ENCODE measurements around the gene CELF6.
"Not testable (repeated sequence)": the region's sequence is repeated elsewhere in the genome, so short reads cannot be mapped to it uniquely, and the experiment has no call there.

Gene CELF6

GRCh38 chr15:72276326-72276700 is 43.6 kb downstream of the CELF6 start:
- H2AK5ac ChIP-seq (ENCODE audit: low read length) = no peak overlapping the region
- H2BK120ac ChIP-seq (ENCODE audit: low read depth, low read length) = no peak overlapping the region
- no peak overlapping the region for H4K8ac ChIP-seq (ENCODE audit: low read depth, low read length)
- no peak overlapping the region for H3K18ac ChIP-seq (ENCODE audit: low read length)
- H3K79me1 ChIP-seq (ENCODE audit: low read length) = peaks cover 1% of the 10 kb centered on the region
- H3K9ac ChIP-seq (ENCODE audit: low read length) = no peak overlapping the region
- peaks cover 1% of the 10 kb centered on the region for H3K79me2 ChIP-seq (ENCODE audit: control insufficient read depth, insufficient read depth, low read length)
- H3K56ac ChIP-seq (ENCODE audit: low read length) = no peak overlapping the region
- H3K4ac ChIP-seq (ENCODE audit: low read depth, low read length) = no peak overlapping the region
- H4K5ac ChIP-seq (ENCODE audit: low read length) = no peak overlapping the region
- no peaks in the 10 kb centered on the region for H3K36me3 ChIP-seq (ENCODE audit: control insufficient read depth, insufficient read depth, low read length)
- no peak for DNase-seq
- no peak overlapping the region for H2BK15ac ChIP-seq (replicated peaks; ENCODE audit: low read depth)
- H3K4me2 ChIP-seq (ENCODE audit: low read length) = no peak overlapping the region
- H3K23ac ChIP-seq (ENCODE audit: low read length) = no peak overlapping the region
- H3K27ac ChIP-seq (ENCODE audit: low read depth, low read length) = no peak overlapping the region
- no peaks in the 10 kb centered on the region for H3K27me3 ChIP-seq (ENCODE audit: insufficient read depth, low read length, poor library complexity)
- peaks cover 5% of the 10 kb centered on the region for H3K4me1 ChIP-seq (ENCODE audit: control insufficient read depth, low read depth, low read length)
- H3K4me3 ChIP-seq (ENCODE audit: low read length) = no peak overlapping the region
- no peak overlapping the region for H2BK5ac ChIP-seq (ENCODE audit: low read length)

GRCh38 chr15:72275635-72276325 is 44.2 kb downstream of the CELF6 start:
- not testable (repeated sequence) for H2BK120ac ChIP-seq (ENCODE audit: low read depth, low read length); H3K23ac ChIP-seq (ENCODE audit: low read length); H3K79me1 ChIP-seq (ENCODE audit: low read length); H3K9ac ChIP-seq (ENCODE audit: low read length); H4K5ac ChIP-seq (ENCODE audit: low read length); H2AK5ac ChIP-seq (ENCODE audit: low read length); H4K8ac ChIP-seq (ENCODE audit: low read depth, low read length); H3K79me2 ChIP-seq (ENCODE audit: control insufficient read depth, insufficient read depth, low read length); H3K27ac ChIP-seq (ENCODE audit: low read depth, low read length); DNase-seq; H3K27me3 ChIP-seq (ENCODE audit: insufficient read depth, low read length, poor library complexity); H2BK15ac ChIP-seq (replicated peaks; ENCODE audit: low read depth); H3K4ac ChIP-seq (ENCODE audit: low read depth, low read length); H3K4me3 ChIP-seq (ENCODE audit: low read length); H3K18ac ChIP-seq (ENCODE audit: low read length); H3K56ac ChIP-seq (ENCODE audit: low read length); H3K36me3 ChIP-seq (ENCODE audit: control insufficient read depth, insufficient read depth, low read length); H3K4me2 ChIP-seq (ENCODE audit: low read length); H3K4me1 ChIP-seq (ENCODE audit: control insufficient read depth, low read depth, low read length); H2BK5ac ChIP-seq (ENCODE audit: low read length)

- no CpG with 5 or more reads among the region's 10 CpGs for WGBS (ENCODE audit: extremely low coverage, insufficient coverage, low lambda C conversion rate)
Observed at GRCh38 chr15:72272997-72273352, 47.0 kb downstream of the CELF6 start.

GRCh38 chr15:72272213-72272996 is 47.6 kb downstream of the CELF6 start, which contains the start of gene PARP6:
Gene PARP6 (minus strand): TSS chr15:72272554. CDS start chr15:72267477, 5,077 bp downstream.
- peak; percentile 99 for DNase-seq
- Histone ChIP-seq H3K27me3 (ENCODE audit: insufficient read depth, low read length, poor library complexity) (no peaks in the 10 kb centered on the region), H3K56ac (ENCODE audit: low read length) (peak within 1 kb of the TSS; percentile 96), H3K4me1 (ENCODE audit: control insufficient read depth, low read depth, low read length) (peaks cover 8% of the 10 kb centered on the region), H2AK5ac (ENCODE audit: low read length) (no peak within 1 kb of the TSS), H3K36me3 (ENCODE audit: control insufficient read depth, insufficient read depth, low read length) (peaks cover under 1% of the 10 kb centered on the region), H3K4me3 (ENCODE audit: low read length) (peak within 1 kb of the TSS; percentile 82), H4K5ac (ENCODE audit: low read length) (no peak within 1 kb of the TSS), H2BK120ac (ENCODE audit: low read depth, low read length) (peak within 1 kb of the TSS; percentile 46), H3K79me2 (ENCODE audit: control insufficient read depth, insufficient read depth, low read length) (peaks cover 4% of the 10 kb centered on the region), H3K9ac (ENCODE audit: low read length) (peak within 1 kb of the TSS; percentile 90), H2BK5ac (ENCODE audit: low read length) (no peak within 1 kb of the TSS), H3K18ac (ENCODE audit: low read length) (peak within 1 kb of the TSS; percentile 20), H3K23ac (ENCODE audit: low read length) (no peak within 1 kb of the TSS), H3K4ac (ENCODE audit: low read depth, low read length) (peak within 1 kb of the TSS; percentile 92), H2BK15ac (replicated peaks; ENCODE audit: low read depth) (no peak within 1 kb of the TSS), H4K8ac (ENCODE audit: low read depth, low read length) (no peak within 1 kb of the TSS), H3K79me1 (ENCODE audit: low read length) (peaks cover 10% of the 10 kb centered on the region), H3K4me2 (ENCODE audit: low read length) (peak within 1 kb of the TSS; percentile 20), H3K27ac (ENCODE audit: low read depth, low read length) (peak within 1 kb of the TSS; percentile 82)
- no CpG with 5 or more reads among the region's 82 CpGs for WGBS (ENCODE audit: extremely low coverage, insufficient coverage, low lambda C conversion rate)

More at GRCh38 chr15:72272997-72273352, 47.0 kb downstream of the CELF6 start:
- no peaks in the 10 kb centered on the region for H3K27me3 ChIP-seq (ENCODE audit: insufficient read depth, low read length, poor library complexity)
- H3K23ac ChIP-seq (ENCODE audit: low read length) = no peak overlapping the region
- peaks cover 10% of the 10 kb centered on the region for H3K79me1 ChIP-seq (ENCODE audit: low read length)
- H2BK120ac ChIP-seq (ENCODE audit: low read depth, low read length) = no peak overlapping the region
- H2BK15ac ChIP-seq (replicated peaks; ENCODE audit: low read depth) = no peak overlapping the region
- peak overlapping the region; percentile 83 for H3K56ac ChIP-seq (ENCODE audit: low read length)
- peaks cover 4% of the 10 kb centered on the region for H3K79me2 ChIP-seq (ENCODE audit: control insufficient read depth, insufficient read depth, low read length)
- no peak overlapping the region for H2BK5ac ChIP-seq (ENCODE audit: low read length)
- no peak overlapping the region for H4K5ac ChIP-seq (ENCODE audit: low read length)
- H3K18ac ChIP-seq (ENCODE audit: low read length) = no peak overlapping the region
- H4K8ac ChIP-seq (ENCODE audit: low read depth, low read length) = no peak overlapping the region
- H3K4me1 ChIP-seq (ENCODE audit: control insufficient read depth, low read depth, low read length) = peaks cover 8% of the 10 kb centered on the region
- no peaks in the 10 kb centered on the region for H3K36me3 ChIP-seq (ENCODE audit: control insufficient read depth, insufficient read depth, low read length)
- no peak overlapping the region for H3K27ac ChIP-seq (ENCODE audit: low read depth, low read length)
- peak overlapping the region; percentile 20 for H3K4me2 ChIP-seq (ENCODE audit: low read length)
- H3K4ac ChIP-seq (ENCODE audit: low read depth, low read length) = peak overlapping the region; percentile 39
- H3K9ac ChIP-seq (ENCODE audit: low read length) = peak overlapping the region; percentile 56
- DNase-seq = no peak
- no peak overlapping the region for H2AK5ac ChIP-seq (ENCODE audit: low read length)
- no peak overlapping the region for H3K4me3 ChIP-seq (ENCODE audit: low read length)

GRCh38 chr15:72271895-72272212 is 48.1 kb downstream of the CELF6 start:
- no peak overlapping the region for H2BK15ac ChIP-seq (replicated peaks; ENCODE audit: low read depth)
- peak overlapping the region; percentile 46 for H2BK120ac ChIP-seq (ENCODE audit: low read depth, low read length)
- peak; percentile 67 for DNase-seq
- peak overlapping the region; percentile 82 for H3K4me3 ChIP-seq (ENCODE audit: low read length)
- no peaks in the 10 kb centered on the region for H3K27me3 ChIP-seq (ENCODE audit: insufficient read depth, low read length, poor library complexity)
- WGBS (ENCODE audit: extremely low coverage, insufficient coverage, low lambda C conversion rate) = no CpG with 5 or more reads among the region's 13 CpGs
- H2BK5ac ChIP-seq (ENCODE audit: low read length) = no peak overlapping the region
- peak overlapping the region; percentile 82 for H3K27ac ChIP-seq (ENCODE audit: low read depth, low read length)
- H3K18ac ChIP-seq (ENCODE audit: low read length) = peak overlapping the region; percentile 20
- peak overlapping the region; percentile 92 for H3K4ac ChIP-seq (ENCODE audit: low read depth, low read length)
- no peak overlapping the region for H2AK5ac ChIP-seq (ENCODE audit: low read length)
- no peak overlapping the region for H3K23ac ChIP-seq (ENCODE audit: low read length)
- peak overlapping the region; percentile 11 for H3K4me2 ChIP-seq (ENCODE audit: low read length)
- peak overlapping the region; percentile 90 for H3K9ac ChIP-seq (ENCODE audit: low read length)
- peaks cover 4% of the 10 kb centered on the region for H3K79me2 ChIP-seq (ENCODE audit: control insufficient read depth, insufficient read depth, low read length)
- H3K79me1 ChIP-seq (ENCODE audit: low read length) = peaks cover 10% of the 10 kb centered on the region
- H4K8ac ChIP-seq (ENCODE audit: low read depth, low read length) = no peak overlapping the region
- peaks cover 3% of the 10 kb centered on the region for H3K36me3 ChIP-seq (ENCODE audit: control insufficient read depth, insufficient read depth, low read length)
- H4K5ac ChIP-seq (ENCODE audit: low read length) = no peak overlapping the region
- peak overlapping the region; percentile 96 for H3K56ac ChIP-seq (ENCODE audit: low read length)
- H3K4me1 ChIP-seq (ENCODE audit: control insufficient read depth, low read depth, low read length) = peaks cover 8% of the 10 kb centered on the region

Data from mesendoderm (in vitro differentiated cells).